Mucosa of rectum (tissue), 2 donors: ENCODE data around the gene NECAB2.

Source experiments
- H3K27ac ChIP-seq, 2 donors: one replicate each; pipeline ENCODE4 v1.7.0; 2013; ENCODE audit warnings: inconsistent platforms in 2 of 2, low read depth in 2 of 2, low read length in 2 of 2
- H3K27me3 ChIP-seq, 2 donors: one replicate each; pipeline ENCODE4 v1.7.0; 2013; ENCODE audit warnings: low read length in 2 of 2; ENCODE audit not compliant: control insufficient read depth in 2 of 2, insufficient read depth in 2 of 2
- H3K36me3 ChIP-seq, 2 donors: one replicate each; pipeline ENCODE4 v1.7.0; 2013; ENCODE audit warnings: low read length in 2 of 2; ENCODE audit not compliant: control insufficient read depth in 2 of 2, insufficient read depth in 2 of 2
- H3K4me1 ChIP-seq, 2 donors: one replicate each; pipeline ENCODE4 v1.7.0; 2013; ENCODE audit warnings: low read length in 2 of 2, mild to moderate bottlenecking in 1 of 2; ENCODE audit not compliant: control insufficient read depth in 2 of 2, insufficient read depth in 2 of 2
- H3K4me3 ChIP-seq, 2 donors: one replicate each; pipeline ENCODE4 v1.7.0; 2013; ENCODE audit warnings: low read length in 2 of 2
- H3K9ac ChIP-seq, 2 donors: one replicate each; pipeline ENCODE4 v1.7.0; 2013; ENCODE audit warnings: low read length in 2 of 2, low read depth in 1 of 2, mild to moderate bottlenecking in 1 of 2
- H3K9me3 ChIP-seq, 2 donors: one replicate each; pipeline ENCODE4 v1.7.0; 2013; ENCODE audit warnings: low read length in 2 of 2; ENCODE audit not compliant: control insufficient read depth in 2 of 2
- donor health status: healthy.
- donor health status: Normal muscosa, but diverticular disease.

NECAB2 gene

GRCh38 chr16:83958846-83959565 is 9.0 kb upstream of the NECAB2 start:
- Histone ChIP-seq H3K36me3 (peaks cover 11 to 18% of the 10 kb centered on the region in 2 donors), H3K4me3 (no peak overlapping the region), H3K27ac (no peak overlapping the region), H3K4me1 (peaks cover 8 to 12% of the 10 kb centered on the region in 2 donors), H3K9ac (no peak overlapping the region), H3K27me3 (no peaks in the 10 kb centered on the region), H3K9me3 (no peaks in the 10 kb centered on the region)

GRCh38 chr16:83959656-83960434 is 8.2 kb upstream of the NECAB2 start:
- H3K4me3 ChIP-seq = no peak overlapping the region
- H3K36me3 ChIP-seq = peaks cover 11 to 18% of the 10 kb centered on the region in 2 donors
- no peaks in the 10 kb centered on the region for H3K27me3 ChIP-seq
- H3K27ac ChIP-seq = no peak overlapping the region
- H3K9me3 ChIP-seq = no peaks in the 10 kb centered on the region
- peaks cover 1 to 4% of the 10 kb centered on the region in 2 donors for H3K4me1 ChIP-seq
- H3K9ac ChIP-seq = no peak overlapping the region

- Histone ChIP-seq H3K9me3 (no peaks in the 10 kb centered on the region), H3K4me3 (no peak overlapping the region), H3K4me1 (peaks cover 0 to 2% of the 10 kb centered on the region in 2 donors), H3K9ac (no peak overlapping the region), H3K27me3 (no peaks in the 10 kb centered on the region), H3K36me3 (peaks cover 14 to 18% of the 10 kb centered on the region in 2 donors), H3K27ac (no peak overlapping the region)
Observed at GRCh38 chr16:83960521-83961249, 7.4 kb upstream of the NECAB2 start.

GRCh38 chr16:83961591-83961990 is 6.5 kb upstream of the NECAB2 start:
- Histone ChIP-seq H3K9ac (no peak overlapping the region), H3K27me3 (no peaks in the 10 kb centered on the region), H3K4me1 (peaks cover 0 to under 1% of the 10 kb centered on the region in 2 donors), H3K9me3 (no peaks in the 10 kb centered on the region), H3K36me3 (peaks cover 14 to 18% of the 10 kb centered on the region in 2 donors), H3K27ac (no peak overlapping the region), H3K4me3 (no peak overlapping the region)

- Histone ChIP-seq H3K27me3 (no peaks in the 10 kb centered on the region), H3K9me3 (no peaks in the 10 kb centered on the region), H3K4me3 (no peak overlapping the region), H3K36me3 (peaks cover 11 to 14% of the 10 kb centered on the region in 2 donors), H3K27ac (no peak overlapping the region), H3K9ac (no peak overlapping the region), H3K4me1 (no peaks in the 10 kb centered on the region)
Observed at GRCh38 chr16:83963277-83964119, 4.5 kb upstream of the NECAB2 start.

- Histone ChIP-seq H3K36me3 (peaks cover 6 to 7% of the 10 kb centered on the region in 2 donors), H3K9ac (no peak overlapping the region), H3K27ac (no peak overlapping the region), H3K27me3 (no peaks in the 10 kb centered on the region), H3K4me1 (no peaks in the 10 kb centered on the region), H3K4me3 (no peak overlapping the region), H3K9me3 (no peaks in the 10 kb centered on the region)
Observed at GRCh38 chr16:83964684-83965443, 3.2 kb upstream of the NECAB2 start.

GRCh38 chr16:83965444-83966152 is 2.4 kb upstream of the NECAB2 start:
- no peaks in the 10 kb centered on the region for H3K9me3 ChIP-seq
- peaks cover 3 to 6% of the 10 kb centered on the region in 2 donors for H3K36me3 ChIP-seq
- H3K4me3 ChIP-seq = no peak overlapping the region
- H3K4me1 ChIP-seq = no peaks in the 10 kb centered on the region
- no peak overlapping the region for H3K27ac ChIP-seq
- H3K27me3 ChIP-seq = no peaks in the 10 kb centered on the region
- no peak overlapping the region for H3K9ac ChIP-seq

GRCh38 chr16:83966153-83966696 is 1.8 kb upstream of the NECAB2 start:
- Histone ChIP-seq H3K9ac (no peak overlapping the region), H3K36me3 (peaks cover 3% of the 10 kb centered on the region in 2 donors), H3K4me1 (no peaks in the 10 kb centered on the region), H3K9me3 (no peaks in the 10 kb centered on the region), H3K27me3 (no peaks in the 10 kb centered on the region), H3K27ac (no peak overlapping the region), H3K4me3 (no peak overlapping the region)
